ENCODE measurements around the gene SRD5A3. TPM values are rescaled to one million over a fixed set of nuclear protein-coding genes. Genes with fewer than 3 reads are reported as not detected.

The SRD5A3 gene
- total RNA-seq, 1 donor from 2014 or later = 14.3 TPM

DNA sequence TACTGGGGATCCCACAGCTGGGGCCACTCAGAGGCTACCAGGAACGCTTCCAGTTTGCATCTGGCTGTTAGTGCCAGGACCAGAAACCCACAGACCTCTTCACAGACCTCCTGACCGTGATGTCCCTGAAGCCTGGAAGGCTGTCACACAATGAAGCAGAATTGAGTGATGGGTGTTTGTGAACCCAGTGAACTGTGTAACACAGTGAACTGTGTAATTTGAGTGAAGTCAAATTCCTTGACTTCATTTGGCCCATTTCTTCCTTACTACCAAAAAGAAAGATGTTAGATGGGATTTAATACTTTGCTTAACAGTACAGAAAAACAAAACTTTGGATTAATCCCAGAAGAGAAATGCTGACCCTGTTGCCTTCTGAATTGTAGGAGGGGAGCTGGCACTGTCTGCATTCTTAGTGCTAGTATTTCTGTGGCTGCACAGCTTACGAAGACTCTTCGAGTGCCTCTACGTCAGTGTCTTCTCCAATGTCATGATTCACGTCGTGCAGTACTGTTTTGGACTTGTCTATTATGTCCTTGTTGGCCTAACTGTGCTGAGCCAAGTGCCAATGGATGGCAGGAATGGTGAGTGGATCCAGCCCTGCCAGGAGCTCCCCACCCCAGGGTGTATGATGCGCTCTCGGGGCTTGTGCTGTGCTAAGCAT is 17.8 kb downstream of the SRD5A3 start:
- Histone ChIP-seq H3K27me3 (ENCODE audit: control insufficient read depth, insufficient read depth, low read length) (no peaks in the 10 kb centered on the region), H3K4me3 (ENCODE audit: low read depth, low read length) (no peak overlapping the region), H3K36me3 (ENCODE audit: control insufficient read depth, insufficient read depth, low read length) (no peaks in the 10 kb centered on the region)
- DNase-seq (ENCODE audit: low read depth) = no peak
- TF ChIP-seq, protein P1, sequence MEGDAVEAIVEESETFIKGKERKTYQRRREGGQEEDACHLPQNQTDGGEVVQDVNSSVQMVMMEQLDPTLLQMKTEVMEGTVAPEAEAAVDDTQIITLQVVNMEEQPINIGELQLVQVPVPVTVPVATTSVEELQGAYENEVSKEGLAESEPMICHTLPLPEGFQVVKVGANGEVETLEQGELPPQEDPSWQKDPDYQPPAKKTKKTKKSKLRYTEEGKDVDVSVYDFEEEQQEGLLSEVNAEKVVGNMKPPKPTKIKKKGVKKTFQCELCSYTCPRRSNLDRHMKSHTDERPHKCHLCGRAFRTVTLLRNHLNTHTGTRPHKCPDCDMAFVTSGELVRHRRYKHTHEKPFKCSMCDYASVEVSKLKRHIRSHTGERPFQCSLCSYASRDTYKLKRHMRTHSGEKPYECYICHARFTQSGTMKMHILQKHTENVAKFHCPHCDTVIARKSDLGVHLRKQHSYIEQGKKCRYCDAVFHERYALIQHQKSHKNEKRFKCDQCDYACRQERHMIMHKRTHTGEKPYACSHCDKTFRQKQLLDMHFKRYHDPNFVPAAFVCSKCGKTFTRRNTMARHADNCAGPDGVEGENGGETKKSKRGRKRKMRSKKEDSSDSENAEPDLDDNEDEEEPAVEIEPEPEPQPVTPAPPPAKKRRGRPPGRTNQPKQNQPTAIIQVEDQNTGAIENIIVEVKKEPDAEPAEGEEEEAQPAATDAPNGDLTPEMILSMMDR (IDR thresholded peaks at IDR 0.05; ENCODE audit: insufficient read depth, low read length, poor library complexity, severe bottlenecking) = no peak

GRCh38 chr4:55364691-55365344 is 18.8 kb downstream of the SRD5A3 start:
- no peak for DNase-seq (ENCODE audit: low read depth)
- H3K27me3 ChIP-seq (ENCODE audit: control insufficient read depth, insufficient read depth, low read length) = no peaks in the 10 kb centered on the region
- no peaks in the 10 kb centered on the region for H3K36me3 ChIP-seq (ENCODE audit: control insufficient read depth, insufficient read depth, low read length)
- no peak overlapping the region for H3K4me3 ChIP-seq (ENCODE audit: low read depth, low read length)
- TF ChIP-seq, protein P1 (IDR thresholded peaks at IDR 0.05; ENCODE audit: insufficient read depth, low read length, poor library complexity, severe bottlenecking) = no peak

DNA sequence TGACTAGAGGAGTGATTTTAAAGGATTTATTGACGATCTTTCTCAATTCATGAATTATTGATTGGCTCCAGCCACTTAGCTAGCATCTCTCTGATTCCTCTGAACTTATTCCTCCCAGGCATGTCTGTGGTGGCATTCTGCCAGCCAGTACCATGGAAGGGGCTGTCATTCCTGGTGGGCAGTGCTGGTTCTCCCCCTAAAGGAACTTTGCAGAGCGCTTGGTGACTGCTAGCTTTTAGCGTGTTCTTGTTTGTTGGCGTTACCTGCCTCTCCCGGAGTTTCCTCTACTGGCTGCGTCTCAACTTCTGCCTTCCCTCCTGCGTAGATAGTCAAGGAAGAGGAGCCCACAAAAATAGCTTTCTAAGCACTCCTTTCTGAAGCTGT is 19.3 kb downstream of the SRD5A3 start:
- DNase-seq (ENCODE audit: low read depth) = no peak
- no peaks in the 10 kb centered on the region for H3K27me3 ChIP-seq (ENCODE audit: control insufficient read depth, insufficient read depth, low read length)
- no peak overlapping the region for H3K4me3 ChIP-seq (ENCODE audit: low read depth, low read length)
- no peaks in the 10 kb centered on the region for H3K36me3 ChIP-seq (ENCODE audit: control insufficient read depth, insufficient read depth, low read length)
- TF ChIP-seq, protein P1 (IDR thresholded peaks at IDR 0.05; ENCODE audit: insufficient read depth, low read length, poor library complexity, severe bottlenecking) = no peak

DNA sequence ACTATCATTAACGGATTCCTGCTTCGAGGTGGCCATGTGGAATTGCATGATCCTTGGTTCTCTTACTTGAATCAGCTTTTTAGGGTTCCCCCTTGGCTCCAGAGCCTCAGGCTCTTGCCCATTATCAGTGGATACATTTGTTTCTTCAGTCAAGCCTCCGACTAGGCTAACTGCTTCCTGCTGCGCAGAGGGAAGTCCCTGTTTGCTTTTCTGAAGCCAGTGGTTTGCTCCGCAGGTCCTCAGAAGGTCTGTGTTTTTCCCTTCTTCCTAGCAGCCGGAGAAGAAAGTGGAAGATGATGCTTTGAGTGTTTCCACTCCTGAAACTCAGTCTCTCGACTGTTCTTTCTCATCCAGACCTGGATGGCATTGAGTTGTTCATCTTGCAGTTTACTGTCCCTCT is 20.6 kb downstream of the SRD5A3 start:
- Histone ChIP-seq H3K4me3 (ENCODE audit: low read depth, low read length) (no peak overlapping the region), H3K36me3 (ENCODE audit: control insufficient read depth, insufficient read depth, low read length) (no peaks in the 10 kb centered on the region), H3K27me3 (ENCODE audit: control insufficient read depth, insufficient read depth, low read length) (no peaks in the 10 kb centered on the region)
- TF ChIP-seq, protein P1 (IDR thresholded peaks at IDR 0.05; ENCODE audit: insufficient read depth, low read length, poor library complexity, severe bottlenecking) = no peak
- no peak for DNase-seq (ENCODE audit: low read depth)

- no peak overlapping the region for H3K4me3 ChIP-seq (ENCODE audit: low read depth, low read length)
- no peak for DNase-seq (ENCODE audit: low read depth)
- TF ChIP-seq, protein P1 (IDR thresholded peaks at IDR 0.05; ENCODE audit: insufficient read depth, low read length, poor library complexity, severe bottlenecking) = no peak
- no peaks in the 10 kb centered on the region for H3K27me3 ChIP-seq (ENCODE audit: control insufficient read depth, insufficient read depth, low read length)
- H3K36me3 ChIP-seq (ENCODE audit: control insufficient read depth, insufficient read depth, low read length) = no peaks in the 10 kb centered on the region
Measured at GRCh38 chr4:55367084-55367722, 21.2 kb downstream of the SRD5A3 start.

All from kidney epithelial cell (primary cell).